Psoas muscle (tissue), 8 donors: Measurements from ENCODE around the gene HARS2. TPM values are rescaled to one million over a fixed set of nuclear protein-coding genes. Genes with fewer than 3 reads are reported as not detected.
"Not testable (repeated sequence)": the region's sequence is repeated elsewhere in the genome, so short reads cannot be mapped to it uniquely, and the experiment has no call there.

Source experiments
- ATAC-seq, 4 donors: fragments of 200-7000 bp; cut with Tn5 transposase; one replicate each; pipeline ENCODE4 v1.9.1; 2020; ENCODE audit warnings: moderate library complexity in 3 of 4, mild to moderate bottlenecking in 2 of 4
- DNase-seq, 2 donors: peaks; one replicate each; pipeline ENCODE4 v3.0.0-alpha.2; 2020
- H3K27ac ChIP-seq: fragments of 200-600 bp; one replicate; pipeline ENCODE4 v1.8.0; 2022
- H3K27me3 ChIP-seq, 3 donors: fragments of 200-600 bp in 1 of 3; one replicate each; pipeline versions ENCODE4 v1.6.1 to v1.8.0; 2013 to 2022; ENCODE audit warnings: low read length in 2 of 3, mild to moderate bottlenecking in 2 of 3, moderate library complexity in 1 of 3; ENCODE audit not compliant: insufficient read depth in 3 of 3
- H3K36me3 ChIP-seq, 2 donors: fragments of 200-600 bp in 1 of 2; one replicate each; pipeline versions ENCODE4 v1.6.1 to v1.8.0; 2013 to 2022; ENCODE audit warnings: low read depth in 1 of 2, mild to moderate bottlenecking in 1 of 2, moderate library complexity in 1 of 2; ENCODE audit not compliant: insufficient read depth in 1 of 2
- H3K4me1 ChIP-seq: fragments of 200-600 bp; one replicate; pipeline ENCODE4 v1.8.0; 2022
- H3K4me3 ChIP-seq: fragments of 200-600 bp; one replicate; pipeline ENCODE4 v1.8.0; 2022; ENCODE audit warnings: mild to moderate bottlenecking
- H3K9me3 ChIP-seq: fragments of 200-600 bp; one replicate; pipeline ENCODE4 v1.8.0; 2022
- WGBS, 3 donors: extraction: QIAGEN DNeasy Blood & Tissue Kit; methylation state at CpG; one replicate each; pipeline versions ENCODE4 v1.1.6 to v1.1.7; 2013; 5-methylcytosine and 5-hydroxymethylcytosine counted together
- intact Hi-C, 2 donors: fragments of 100-400 bp; cut with DNase I; formaldehyde crosslinking; loops; one replicate each; pipeline versions ENCODE4 v1.11.0 to v1.14.2; 2022
- polyA plus RNA-seq, 3 donors: library from polyadenylated mRNA; stranded (reverse); fragments of 200-250 nt; gene quantifications; one replicate each; pipeline ENCODE4 v1.2.3, GENCODE V29; 2013
- total RNA-seq, 4 donors: library from RNA; stranded (reverse); fragmentation: NEBNext Ultra II Directional in 2 of 4; extraction: Animal tissue kit (Norgen Biotek cat#: 25700) in 2 of 4; gene quantifications; one replicate each; pipeline versions ENCODE4 v1.2.1 to v1.2.4, GENCODE V29; 2021 to 2023
- TF ChIP-seq, protein P1 (sequence below): fragments of 200-600 bp; IDR thresholded peaks from one replicate; pipeline ENCODE4 v1.8.0; 2022; ENCODE audit warnings: antibody characterized with exemption
- donor health status: healthy with polysubstance abuse.
- donor health status: DM: no; HTN: no; CAD: no; lungs with moderate emphysema.
- donor health status: Bipolar disorder and iron deficiency.
- donor health status: healthy.
- donor health status: DM: yes; HTN: yes; CAD: no.
- donor health status: DM: no; HTN: no; CAD: no.
- donor health status: DM: no; HTN: no; CAD: no.
- donor health status: DM: yes; HTN: yes; CAD: no.

Gene HARS2
- total and polyA plus RNA-seq, 7 donors = 19.8 to 40.9 (median 23.8) TPM

DNA sequence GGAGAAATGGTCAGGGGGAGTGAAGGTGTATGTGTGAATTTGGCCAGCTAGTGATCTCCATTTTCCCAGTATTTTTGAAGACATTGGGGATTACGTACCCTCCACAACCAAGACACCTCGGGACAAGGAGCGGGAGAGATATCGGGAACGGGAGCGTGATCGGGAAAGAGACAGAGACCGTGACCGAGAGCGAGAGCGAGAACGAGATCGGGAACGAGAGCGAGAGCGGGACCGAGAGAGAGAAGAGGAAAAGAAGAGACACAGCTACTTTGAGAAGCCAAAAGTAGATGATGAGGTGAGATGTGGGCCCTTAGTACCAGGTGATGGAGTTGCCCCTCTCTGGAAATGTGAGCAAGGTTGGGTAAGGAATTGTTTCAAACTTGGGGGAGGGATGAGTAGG lies 32.4 kb upstream of the HARS2 start:
- intact Hi-C loops = no loop called here
- DNase-seq = no peak
- ATAC-seq = no peak
- H3K27ac ChIP-seq = no peak overlapping the region
- H3K4me3 ChIP-seq = no peak overlapping the region
- peaks cover 27 to 93% of the 10 kb centered on the region in 2 donors for H3K36me3 ChIP-seq
- H3K4me1 ChIP-seq = peaks cover 4% of the 10 kb centered on the region
- TF ChIP-seq, protein P1, sequence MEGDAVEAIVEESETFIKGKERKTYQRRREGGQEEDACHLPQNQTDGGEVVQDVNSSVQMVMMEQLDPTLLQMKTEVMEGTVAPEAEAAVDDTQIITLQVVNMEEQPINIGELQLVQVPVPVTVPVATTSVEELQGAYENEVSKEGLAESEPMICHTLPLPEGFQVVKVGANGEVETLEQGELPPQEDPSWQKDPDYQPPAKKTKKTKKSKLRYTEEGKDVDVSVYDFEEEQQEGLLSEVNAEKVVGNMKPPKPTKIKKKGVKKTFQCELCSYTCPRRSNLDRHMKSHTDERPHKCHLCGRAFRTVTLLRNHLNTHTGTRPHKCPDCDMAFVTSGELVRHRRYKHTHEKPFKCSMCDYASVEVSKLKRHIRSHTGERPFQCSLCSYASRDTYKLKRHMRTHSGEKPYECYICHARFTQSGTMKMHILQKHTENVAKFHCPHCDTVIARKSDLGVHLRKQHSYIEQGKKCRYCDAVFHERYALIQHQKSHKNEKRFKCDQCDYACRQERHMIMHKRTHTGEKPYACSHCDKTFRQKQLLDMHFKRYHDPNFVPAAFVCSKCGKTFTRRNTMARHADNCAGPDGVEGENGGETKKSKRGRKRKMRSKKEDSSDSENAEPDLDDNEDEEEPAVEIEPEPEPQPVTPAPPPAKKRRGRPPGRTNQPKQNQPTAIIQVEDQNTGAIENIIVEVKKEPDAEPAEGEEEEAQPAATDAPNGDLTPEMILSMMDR = no peak
- WGBS, 3 donors = 95 to 98% (median 98%) methylated on average over 17 of the region's 17 CpGs
- no peaks in the 10 kb centered on the region for H3K9me3 ChIP-seq
- H3K27me3 ChIP-seq = no peaks in the 10 kb centered on the region

GRCh38 chr5:140660371-140660770 lies 30.9 kb upstream of the HARS2 start:
- not testable (repeated sequence) for H3K4me3 ChIP-seq, H3K27ac ChIP-seq, ATAC-seq, H3K4me1 ChIP-seq, H3K9me3 ChIP-seq, DNase-seq, H3K27me3 ChIP-seq
- WGBS, 3 donors = 84 to 88% (median 85%) methylated on average over 6 of the region's 6 CpGs
- intact Hi-C loops = loop anchor here in 1 of 2 donors (5.0 kb wide), 1 partner anchor 42 kb away; the partner anchor contains the start of gene ZMAT2
- H3K36me3 ChIP-seq = peaks cover 19 to 78% of the 10 kb centered on the region in 2 donors

DNA sequence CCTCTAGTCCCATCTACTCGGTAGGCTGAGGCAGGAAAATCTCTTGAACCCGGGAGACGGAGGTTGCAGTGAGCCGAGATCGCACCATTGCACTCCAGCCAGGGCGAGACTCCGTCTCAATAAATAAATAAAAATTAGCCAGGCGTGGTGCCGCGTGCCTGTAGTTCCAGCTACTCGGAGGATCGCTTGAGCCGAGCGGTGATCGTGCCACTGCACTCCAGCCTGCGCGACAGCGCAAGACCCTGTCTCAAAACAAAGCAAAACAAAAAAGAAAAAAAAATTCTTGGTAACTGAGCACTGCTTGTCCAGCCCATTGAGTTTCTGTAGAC lies 27.3 kb upstream of the HARS2 start:
- H3K27ac ChIP-seq = peak overlapping the region; percentile 89
- DNase-seq (no peak), ATAC-seq (no peak)
- H3K36me3 ChIP-seq = peaks cover 16 to 71% of the 10 kb centered on the region in 2 donors
- H3K4me3 ChIP-seq = peak overlapping the region; percentile 85
- H3K9me3 ChIP-seq = no peaks in the 10 kb centered on the region
- H3K4me1 ChIP-seq = peaks cover 17% of the 10 kb centered on the region
- TF ChIP-seq, protein P1 = no peak
- 0 to 6% (median 4%) methylated on average over 18 of the region's 18 CpGs for WGBS, 3 donors
- intact Hi-C loops = loop anchor here in 1 of 2 donors (2.0 to 5.0 kb wide), 2 partner anchors 27 to 38 kb away; partner anchors contain the start of genes HARS1, HARS2 and ZMAT2
- no peaks in the 10 kb centered on the region for H3K27me3 ChIP-seq

GRCh38 chr5:140664359-140665119 lies 26.7 kb upstream of the HARS2 start, which contains the start of gene WDR55:
TSS of gene WDR55 (plus strand) at chr5:140664904. CDS start at chr5:140664913, 9 bp downstream.
- TF ChIP-seq, protein P1 = no peak
- Histone ChIP-seq H3K27ac (peak within 1 kb of the TSS; percentile 89), H3K4me3 (peak within 1 kb of the TSS; percentile 85), H3K27me3 (no peaks in the 10 kb centered on the region), H3K36me3 (peaks cover 21 to 71% of the 10 kb centered on the region in 2 donors), H3K9me3 (no peaks in the 10 kb centered on the region), H3K4me1 (peaks cover 17% of the 10 kb centered on the region)
- peak; percentile 98 to 99 (median 98) for ATAC-seq
- peak; percentile 97 to 98 for DNase-seq
- WGBS, 3 donors = 1% methylated on average over 47 to 54 of the region's 54 CpGs
- intact Hi-C loops = loop anchor here in 1 of 2 donors (2.0 to 5.0 kb wide), 2 partner anchors 26 to 38 kb away; partner anchors contain the start of genes HARS1, HARS2 and ZMAT2

DNA sequence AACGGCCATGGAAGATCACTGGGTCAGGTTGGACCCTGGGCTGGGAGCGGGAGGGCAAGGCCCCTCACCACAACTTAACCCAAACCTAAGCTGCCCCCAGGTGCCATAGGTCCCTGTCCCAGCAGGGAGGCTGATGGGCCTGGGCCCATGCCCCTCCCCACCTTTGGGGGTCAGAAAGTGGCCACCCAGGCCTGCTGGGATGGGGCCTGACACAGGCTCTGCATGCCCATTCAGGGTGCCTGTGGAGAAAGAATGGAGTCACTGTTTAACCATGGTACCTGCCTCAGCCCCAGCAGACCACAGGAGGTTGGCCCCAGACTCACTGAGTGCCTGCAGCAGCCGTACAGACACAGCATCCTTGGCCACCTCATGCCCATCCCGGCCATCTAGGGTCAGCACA lies 20.2 kb upstream of the HARS2 start:
- WGBS, 3 donors = 83 to 92% (median 84%) methylated on average over 3 to 4 of the region's 4 CpGs
- H3K9me3 ChIP-seq, H3K27me3 ChIP-seq, intact Hi-C loops, H3K4me3 ChIP-seq, H3K4me1 ChIP-seq, H3K27ac ChIP-seq, DNase-seq: not testable (repeated sequence)
- H3K36me3 ChIP-seq = peaks cover 21 to 95% of the 10 kb centered on the region in 2 donors
- ATAC-seq = peak in 1 of 4 donors; percentile 28
